GM12873 (cell line): ENCODE results near the gene DPF1.

ENCODE experiments used
- TF ChIP-seq, protein P1 (sequence below): IDR thresholded peaks from 2 replicates; pipeline ENCODE4 v1.5.1; 2012; ENCODE audit warnings: low read depth, mild to moderate bottlenecking, moderate library complexity, low read length, control low read depth; ENCODE audit not compliant: insufficient read depth; ENCODE audit errors: missing control alignments

DPF1 gene

DNA sequence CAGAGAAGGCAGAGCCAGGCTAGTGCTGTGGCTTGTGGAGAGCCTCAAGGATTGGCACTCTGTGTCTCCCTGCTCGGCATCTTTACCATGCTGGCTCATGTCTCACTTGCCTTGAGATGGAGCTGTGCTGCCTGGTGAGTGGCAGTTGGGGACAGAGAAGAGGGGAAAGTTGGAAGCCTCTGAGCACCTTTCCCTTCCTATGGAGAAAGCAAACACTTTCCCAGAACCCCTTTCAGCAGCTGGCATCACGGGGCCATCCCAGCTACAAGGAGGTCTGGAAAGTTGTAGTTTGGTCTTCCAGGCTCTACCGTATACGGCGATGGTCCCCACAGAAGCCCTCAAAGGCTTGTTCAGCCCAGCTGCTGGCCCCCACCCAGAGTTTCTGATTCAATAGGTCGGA is 58.7 kb downstream of the DPF1 start:
- TF ChIP-seq, protein P1, sequence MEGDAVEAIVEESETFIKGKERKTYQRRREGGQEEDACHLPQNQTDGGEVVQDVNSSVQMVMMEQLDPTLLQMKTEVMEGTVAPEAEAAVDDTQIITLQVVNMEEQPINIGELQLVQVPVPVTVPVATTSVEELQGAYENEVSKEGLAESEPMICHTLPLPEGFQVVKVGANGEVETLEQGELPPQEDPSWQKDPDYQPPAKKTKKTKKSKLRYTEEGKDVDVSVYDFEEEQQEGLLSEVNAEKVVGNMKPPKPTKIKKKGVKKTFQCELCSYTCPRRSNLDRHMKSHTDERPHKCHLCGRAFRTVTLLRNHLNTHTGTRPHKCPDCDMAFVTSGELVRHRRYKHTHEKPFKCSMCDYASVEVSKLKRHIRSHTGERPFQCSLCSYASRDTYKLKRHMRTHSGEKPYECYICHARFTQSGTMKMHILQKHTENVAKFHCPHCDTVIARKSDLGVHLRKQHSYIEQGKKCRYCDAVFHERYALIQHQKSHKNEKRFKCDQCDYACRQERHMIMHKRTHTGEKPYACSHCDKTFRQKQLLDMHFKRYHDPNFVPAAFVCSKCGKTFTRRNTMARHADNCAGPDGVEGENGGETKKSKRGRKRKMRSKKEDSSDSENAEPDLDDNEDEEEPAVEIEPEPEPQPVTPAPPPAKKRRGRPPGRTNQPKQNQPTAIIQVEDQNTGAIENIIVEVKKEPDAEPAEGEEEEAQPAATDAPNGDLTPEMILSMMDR: no peak

DNA sequence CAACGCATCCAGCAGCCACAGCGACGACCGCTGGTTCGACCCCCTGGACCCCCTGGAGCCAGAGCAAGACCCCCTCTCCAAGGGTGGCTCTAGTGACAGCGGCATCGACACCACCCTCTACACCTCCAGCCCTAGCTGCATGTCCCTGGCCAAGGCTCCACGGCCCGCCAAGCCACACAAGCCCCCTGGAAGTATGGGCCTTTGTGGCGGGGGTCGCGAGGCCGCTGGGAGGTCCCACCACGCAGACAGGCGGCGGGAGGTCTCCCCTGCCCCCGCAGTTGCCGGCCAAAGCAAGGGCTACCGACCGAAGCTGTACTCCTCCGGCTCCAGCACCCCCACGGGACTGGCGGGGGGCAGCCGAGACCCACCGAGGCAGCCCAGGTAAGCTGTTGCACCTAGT is 59.5 kb downstream of the DPF1 start:
- TF ChIP-seq, protein P1: no peak

DNA sequence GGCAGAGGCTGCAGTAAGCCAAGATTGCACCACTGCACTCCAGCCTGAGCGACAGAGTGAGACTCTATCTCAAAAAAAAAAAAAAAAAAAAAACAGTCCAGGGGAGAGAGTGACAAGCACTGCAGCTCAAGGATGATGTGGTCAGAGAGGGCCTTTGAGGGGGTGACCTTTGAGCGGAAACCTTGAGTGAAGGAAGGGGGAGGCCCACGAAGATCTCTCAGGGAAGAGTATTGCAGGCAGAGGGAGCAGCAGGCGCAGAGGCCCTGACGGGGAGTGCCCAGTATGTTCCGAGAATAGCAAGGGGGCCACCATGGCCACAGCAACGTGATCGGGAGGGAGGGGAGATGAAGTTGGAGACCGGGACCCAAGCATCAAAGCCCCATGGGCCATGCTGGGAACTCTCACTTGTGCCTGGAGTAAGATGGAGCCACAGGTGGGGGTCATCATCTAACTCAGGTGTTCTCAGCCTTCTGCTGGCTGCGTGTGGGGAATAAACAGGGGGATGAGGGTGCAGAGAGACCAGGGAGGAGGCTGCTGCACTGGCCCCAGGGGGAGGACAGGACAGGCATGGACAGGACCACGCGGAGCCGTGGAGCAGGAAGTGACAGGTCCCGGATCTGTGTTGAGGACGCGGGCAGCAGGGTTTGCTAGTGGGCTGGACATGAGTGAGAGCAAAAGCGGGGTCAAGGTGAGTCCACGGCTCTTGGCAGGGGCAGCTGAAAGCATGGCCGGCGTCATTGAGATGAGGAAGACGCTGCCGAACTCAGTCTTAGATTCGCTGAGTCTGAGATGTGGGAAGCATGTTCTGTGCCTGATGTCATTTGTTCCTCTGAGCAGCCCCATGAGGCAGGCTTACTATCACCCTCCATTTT is 60.4 kb downstream of the DPF1 start:
- TF ChIP-seq, protein P1: no peak

DNA sequence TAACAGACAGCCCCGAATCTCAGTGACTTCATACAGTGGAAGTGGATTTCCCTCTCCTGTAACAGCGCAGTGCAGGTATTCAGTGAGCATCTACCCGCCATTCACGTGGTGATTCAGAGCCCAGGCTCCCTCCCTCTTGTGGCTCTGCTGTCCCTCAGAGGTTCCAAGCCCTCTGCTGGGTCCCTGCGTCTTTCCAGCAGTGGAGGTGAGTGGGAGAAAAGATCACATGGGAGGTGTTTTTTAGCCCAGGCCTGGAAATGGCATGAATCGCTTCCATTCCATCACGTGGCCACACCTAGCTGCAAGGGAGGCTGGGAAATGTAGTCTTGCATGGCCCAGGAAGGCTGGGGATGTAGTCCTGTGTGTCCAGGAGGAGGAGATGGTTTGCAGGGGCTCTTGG is 61.4 kb downstream of the DPF1 start:
- TF ChIP-seq, protein P1: no peak

DNA sequence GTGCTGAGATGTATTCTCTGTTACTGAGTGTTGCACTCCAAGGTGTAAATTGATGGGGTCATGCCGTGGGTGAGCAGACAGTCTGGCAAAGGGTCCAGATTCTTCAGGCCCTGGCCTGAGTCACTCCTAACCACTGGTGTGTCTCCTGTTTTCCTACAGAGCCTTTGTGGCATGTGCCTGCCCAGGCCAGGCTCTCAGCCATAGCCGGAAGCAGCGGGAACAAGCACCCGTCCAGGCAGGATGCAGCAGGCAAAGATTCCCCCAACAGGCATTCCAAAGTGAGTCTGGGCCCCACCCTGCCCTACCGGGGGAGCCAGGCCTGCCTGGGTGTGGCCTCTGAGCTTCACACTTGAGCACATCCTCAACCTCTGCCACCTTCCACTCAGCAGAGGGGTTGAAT is 61.9 kb downstream of the DPF1 start:
- TF ChIP-seq, protein P1: no peak
